Measurements from ENCODE around the gene CLIP2.

Gene CLIP2

DNA sequence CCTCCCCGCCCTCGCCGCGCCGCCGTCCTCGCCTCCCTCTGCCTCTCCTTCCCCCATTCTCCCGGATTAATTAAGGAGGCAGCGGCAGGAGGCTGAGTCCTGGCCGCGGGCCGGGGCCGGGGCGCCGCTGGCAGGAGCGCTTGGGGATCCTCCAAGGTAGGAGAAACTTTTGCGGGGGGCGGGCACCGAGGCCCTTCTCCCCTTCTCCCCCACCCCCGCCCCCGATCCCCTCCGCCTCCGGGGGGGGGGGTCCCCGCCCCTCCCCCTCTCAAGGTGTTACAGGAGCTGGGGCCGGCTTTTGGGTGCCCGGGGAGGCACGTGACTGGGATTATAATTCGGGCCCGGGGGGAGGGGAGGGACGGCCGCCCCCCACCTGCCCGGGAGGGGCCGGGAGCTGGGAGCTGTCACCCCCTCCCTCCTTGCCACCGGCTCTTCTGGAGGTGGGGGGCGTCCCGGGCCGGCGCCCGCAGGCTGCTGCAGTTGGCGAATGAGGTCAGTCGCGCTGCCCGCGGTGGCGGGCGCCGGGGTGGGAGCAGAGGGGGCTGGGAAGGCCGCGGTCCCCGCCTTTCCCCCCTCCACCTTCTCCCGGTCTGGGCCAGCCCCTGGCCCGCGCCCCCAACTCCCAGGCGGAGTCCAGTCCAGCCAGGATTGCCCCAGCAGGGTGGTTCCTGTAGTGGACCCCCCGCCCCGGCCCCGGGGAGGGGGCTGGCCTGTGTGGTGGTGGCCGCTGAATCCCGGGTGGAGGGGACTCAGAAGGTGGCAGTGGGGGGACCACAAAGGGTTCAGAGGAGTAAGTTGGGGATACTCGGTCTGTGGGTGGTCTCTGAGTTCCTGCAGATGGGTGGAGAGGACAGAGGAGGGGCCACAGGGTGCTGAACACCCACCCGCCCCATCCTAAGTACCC lies 165.1 kb downstream of the CLIP2 start:
- peak overlapping the region; percentile 59 to 66 for H3K4me3 ChIP-seq (replicated peaks in 1 of 2; ENCODE audit: low read depth in 2 of 2, low read length in 2 of 2)
- TF ChIP-seq, protein P1, sequence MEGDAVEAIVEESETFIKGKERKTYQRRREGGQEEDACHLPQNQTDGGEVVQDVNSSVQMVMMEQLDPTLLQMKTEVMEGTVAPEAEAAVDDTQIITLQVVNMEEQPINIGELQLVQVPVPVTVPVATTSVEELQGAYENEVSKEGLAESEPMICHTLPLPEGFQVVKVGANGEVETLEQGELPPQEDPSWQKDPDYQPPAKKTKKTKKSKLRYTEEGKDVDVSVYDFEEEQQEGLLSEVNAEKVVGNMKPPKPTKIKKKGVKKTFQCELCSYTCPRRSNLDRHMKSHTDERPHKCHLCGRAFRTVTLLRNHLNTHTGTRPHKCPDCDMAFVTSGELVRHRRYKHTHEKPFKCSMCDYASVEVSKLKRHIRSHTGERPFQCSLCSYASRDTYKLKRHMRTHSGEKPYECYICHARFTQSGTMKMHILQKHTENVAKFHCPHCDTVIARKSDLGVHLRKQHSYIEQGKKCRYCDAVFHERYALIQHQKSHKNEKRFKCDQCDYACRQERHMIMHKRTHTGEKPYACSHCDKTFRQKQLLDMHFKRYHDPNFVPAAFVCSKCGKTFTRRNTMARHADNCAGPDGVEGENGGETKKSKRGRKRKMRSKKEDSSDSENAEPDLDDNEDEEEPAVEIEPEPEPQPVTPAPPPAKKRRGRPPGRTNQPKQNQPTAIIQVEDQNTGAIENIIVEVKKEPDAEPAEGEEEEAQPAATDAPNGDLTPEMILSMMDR (IDR thresholded peaks at IDR 0.05; ENCODE audit: low read depth, low read length): no peak
- no peak for DNase-seq (ENCODE audit: low read depth in 2 of 2)

DNA sequence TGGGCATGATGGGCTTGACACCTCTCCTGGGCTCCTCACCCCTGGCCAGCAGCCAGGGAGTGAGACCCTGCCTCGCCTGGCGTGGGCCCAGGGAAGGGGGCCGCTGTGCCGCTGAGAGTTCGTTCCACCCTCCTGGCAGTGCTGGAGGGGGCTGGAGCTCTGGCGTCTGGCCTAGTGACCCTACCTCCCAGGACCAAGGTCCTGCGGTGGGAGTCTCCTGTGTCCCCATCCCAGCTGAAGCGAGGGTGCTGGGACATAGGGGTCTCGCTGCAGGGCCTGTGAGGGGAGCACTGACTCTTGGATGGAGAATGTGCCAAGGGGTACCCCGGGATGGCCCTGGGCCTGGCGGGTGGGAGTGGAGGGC lies 165.7 kb downstream of the CLIP2 start:
- DNase-seq (ENCODE audit: low read depth in 2 of 2): no peak
- TF ChIP-seq, protein P1 (IDR thresholded peaks at IDR 0.05; ENCODE audit: low read depth, low read length): no peak
- peak overlapping the region; percentile 59 to 66 for H3K4me3 ChIP-seq (replicated peaks in 1 of 2; ENCODE audit: low read depth in 2 of 2, low read length in 2 of 2)

DNA sequence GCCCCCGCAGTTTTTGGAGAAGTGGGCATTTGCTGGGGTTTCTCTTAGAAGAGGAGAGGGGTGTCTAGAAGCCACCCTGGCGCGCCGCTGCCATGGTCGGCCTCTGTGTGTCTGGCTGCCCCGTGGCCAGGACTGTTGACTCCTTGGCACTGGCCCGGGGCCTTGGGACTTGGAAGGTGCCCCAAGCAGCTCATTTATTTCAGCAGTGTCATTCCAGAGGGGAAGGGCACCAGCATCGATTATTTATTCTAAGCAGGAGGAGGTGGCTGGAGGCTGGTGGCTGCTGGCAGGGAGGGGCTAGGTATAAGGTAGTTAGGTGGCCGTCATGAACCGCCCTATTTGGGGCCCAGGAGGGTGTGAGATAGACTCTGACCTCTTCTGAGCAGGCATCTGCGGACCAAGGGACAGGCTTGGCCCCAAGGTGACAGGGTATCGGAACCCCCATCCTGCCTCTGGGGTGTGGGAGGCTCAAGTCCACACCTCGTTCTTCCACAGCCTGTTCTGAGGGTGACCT lies 166.1 kb downstream of the CLIP2 start:
- TF ChIP-seq, protein P1 (IDR thresholded peaks at IDR 0.05; ENCODE audit: low read depth, low read length): no peak
- peak overlapping the region in 1 of 2 donors; percentile 59 for H3K4me3 ChIP-seq (replicated peaks in 1 of 2; ENCODE audit: low read depth in 2 of 2, low read length in 2 of 2)
- no peak for DNase-seq (ENCODE audit: low read depth in 2 of 2)
